ENCODE data around the gene NEGR1. TPM values are rescaled to one million over a fixed set of nuclear protein-coding genes. Genes with fewer than 3 reads are reported as not detected.

The NEGR1 gene
- total RNA-seq, 4 donors from 2014 or later = 33.3 to 73.0 (median 54.1) TPM

DNA sequence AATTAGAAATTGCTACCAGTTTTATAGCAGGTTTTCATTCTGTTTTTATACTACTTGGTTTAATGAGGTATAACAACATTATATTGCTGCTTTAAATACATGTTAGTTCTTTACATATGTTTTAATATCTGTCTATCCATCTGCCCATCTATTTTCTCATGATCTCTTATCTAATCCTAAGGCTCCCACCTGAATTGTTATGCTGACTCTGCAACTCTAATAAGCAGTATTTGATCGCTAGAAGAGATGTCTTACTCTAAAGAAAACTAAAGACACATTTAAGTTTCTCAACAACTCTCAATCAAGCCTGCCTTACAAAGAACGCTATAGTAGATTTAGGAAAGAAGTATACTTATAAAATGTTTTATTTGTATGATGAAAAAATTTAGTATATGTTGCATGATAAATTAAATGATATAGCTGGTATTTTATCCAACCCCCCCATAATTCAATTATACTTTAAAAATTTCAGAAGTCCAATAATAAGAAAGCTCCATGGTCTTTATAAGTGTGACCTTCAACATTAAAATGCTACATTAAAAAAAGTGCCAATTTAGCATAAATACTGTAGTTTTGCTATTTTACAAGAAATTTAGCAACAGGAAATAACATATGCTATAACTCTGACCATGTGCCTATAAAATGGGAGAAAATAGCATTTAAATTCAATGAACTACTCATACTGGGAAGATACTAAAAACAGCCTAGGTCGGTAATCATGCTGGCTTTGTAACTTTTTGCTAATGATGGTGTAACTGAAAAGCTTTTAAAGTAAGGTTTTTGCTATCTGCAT lies 180.3 kb downstream of the NEGR1 start:
- H3K4me1 ChIP-seq = no peaks in the 10 kb centered on the region
- 79 to 96% methylated on average over 2 to 3 of the region's 3 CpGs for WGBS, 2 donors (ENCODE audit: low coverage in 1 of 2)
- ATAC-seq = no peak

DNA sequence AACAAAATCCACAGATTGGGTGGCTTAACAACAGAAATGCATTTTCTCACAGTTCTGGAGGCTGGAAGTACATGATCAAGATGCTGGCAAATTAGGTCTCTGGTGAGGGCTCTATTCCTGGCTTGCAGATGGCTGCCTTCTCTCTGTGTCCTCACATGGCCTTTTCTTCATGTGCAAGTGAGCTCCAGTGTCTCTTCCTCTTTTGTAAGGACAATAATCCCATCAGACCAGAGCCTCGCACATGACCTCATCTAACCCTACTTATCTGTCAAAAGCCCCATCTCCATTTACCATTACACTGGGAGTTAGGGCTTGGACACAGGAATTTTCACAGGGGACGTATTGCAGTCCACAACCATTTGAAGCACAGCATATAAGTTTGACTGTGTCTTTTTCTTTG lies 181.6 kb downstream of the NEGR1 start:
- Histone ChIP-seq H3K9me3 (no peaks in the 10 kb centered on the region), H3K27ac (no peak overlapping the region), H3K36me3 (no peaks in the 10 kb centered on the region), H3K4me1 (no peaks in the 10 kb centered on the region), H3K27me3 (no peaks in the 10 kb centered on the region), H3K4me3 (no peak overlapping the region)
- TF ChIP-seq EP300 (IDR thresholded peaks at IDR 0.05) (no peak), POLR2A (IDR thresholded peaks at IDR 0.05) (no peak)
- TF ChIP-seq, protein P1, sequence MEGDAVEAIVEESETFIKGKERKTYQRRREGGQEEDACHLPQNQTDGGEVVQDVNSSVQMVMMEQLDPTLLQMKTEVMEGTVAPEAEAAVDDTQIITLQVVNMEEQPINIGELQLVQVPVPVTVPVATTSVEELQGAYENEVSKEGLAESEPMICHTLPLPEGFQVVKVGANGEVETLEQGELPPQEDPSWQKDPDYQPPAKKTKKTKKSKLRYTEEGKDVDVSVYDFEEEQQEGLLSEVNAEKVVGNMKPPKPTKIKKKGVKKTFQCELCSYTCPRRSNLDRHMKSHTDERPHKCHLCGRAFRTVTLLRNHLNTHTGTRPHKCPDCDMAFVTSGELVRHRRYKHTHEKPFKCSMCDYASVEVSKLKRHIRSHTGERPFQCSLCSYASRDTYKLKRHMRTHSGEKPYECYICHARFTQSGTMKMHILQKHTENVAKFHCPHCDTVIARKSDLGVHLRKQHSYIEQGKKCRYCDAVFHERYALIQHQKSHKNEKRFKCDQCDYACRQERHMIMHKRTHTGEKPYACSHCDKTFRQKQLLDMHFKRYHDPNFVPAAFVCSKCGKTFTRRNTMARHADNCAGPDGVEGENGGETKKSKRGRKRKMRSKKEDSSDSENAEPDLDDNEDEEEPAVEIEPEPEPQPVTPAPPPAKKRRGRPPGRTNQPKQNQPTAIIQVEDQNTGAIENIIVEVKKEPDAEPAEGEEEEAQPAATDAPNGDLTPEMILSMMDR (IDR thresholded peaks at IDR 0.05) = no peak
- ATAC-seq = no peak
- 88 to 89% methylated on average over 1 to 2 of the region's 2 CpGs for WGBS, 2 donors (ENCODE audit: low coverage in 1 of 2)

More for the DNA sequence above, 180.3 kb downstream of the NEGR1 start:
- Histone ChIP-seq H3K27me3 (no peaks in the 10 kb centered on the region), H3K36me3 (no peaks in the 10 kb centered on the region), H3K9me3 (no peaks in the 10 kb centered on the region), H3K4me3 (no peak overlapping the region), H3K27ac (no peak overlapping the region)
- TF ChIP-seq EP300 (IDR thresholded peaks at IDR 0.05) = no peak
- TF ChIP-seq, protein P1 (IDR thresholded peaks at IDR 0.05) = no peak
- no peak for TF ChIP-seq POLR2A (IDR thresholded peaks at IDR 0.05)
- no peak for TF ChIP-seq POLR2AphosphoS5 (IDR thresholded peaks at IDR 0.05)

DNA sequence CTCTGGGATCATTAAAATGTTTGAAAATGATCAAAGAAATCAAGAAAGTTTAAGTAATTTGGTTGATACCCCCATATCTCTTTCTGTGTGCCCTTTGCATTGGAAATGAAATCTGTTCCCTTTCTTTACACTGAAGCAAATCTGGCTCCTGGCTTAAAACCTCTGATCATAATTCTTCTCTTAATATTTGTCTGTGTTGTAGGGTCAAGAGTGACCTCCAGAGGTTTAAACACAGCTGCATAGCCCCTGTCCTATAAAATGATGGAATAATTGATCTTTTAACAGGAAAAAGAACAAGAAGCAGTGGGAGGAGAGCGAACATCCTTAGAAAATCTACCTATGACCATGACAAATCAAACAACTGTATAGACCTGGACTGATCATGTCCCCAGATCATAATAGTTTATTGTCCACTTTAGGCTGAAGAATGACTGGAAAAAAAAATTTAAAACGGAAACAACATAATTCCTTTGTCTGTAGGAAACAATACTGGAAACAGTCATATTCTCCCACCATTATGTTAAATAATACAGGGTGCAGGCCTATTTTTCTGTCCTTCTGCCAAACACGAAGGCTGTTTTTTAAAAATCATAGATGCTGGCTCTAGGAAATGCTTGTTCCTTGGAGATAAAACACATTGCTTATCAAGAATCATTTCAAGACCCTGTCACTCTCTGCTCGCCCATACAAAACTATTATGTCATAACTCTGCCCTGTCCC lies 184.3 kb downstream of the NEGR1 start:
- H3K36me3 ChIP-seq = no peaks in the 10 kb centered on the region
- no peak for ATAC-seq
- no peaks in the 10 kb centered on the region for H3K4me1 ChIP-seq
- no peak overlapping the region for H3K4me3 ChIP-seq
- WGBS, 2 donors (ENCODE audit: low coverage in 1 of 2) = 84 to 90% methylated on average over 4 of the region's 4 CpGs
- H3K27ac ChIP-seq = no peak overlapping the region
- H3K9me3 ChIP-seq = no peaks in the 10 kb centered on the region
- no peaks in the 10 kb centered on the region for H3K27me3 ChIP-seq
- TF ChIP-seq POLR2AphosphoS5 (IDR thresholded peaks at IDR 0.05) (no peak), POLR2A (IDR thresholded peaks at IDR 0.05) (no peak), EP300 (IDR thresholded peaks at IDR 0.05) (no peak)
- TF ChIP-seq, protein P1 (IDR thresholded peaks at IDR 0.05) = no peak

DNA sequence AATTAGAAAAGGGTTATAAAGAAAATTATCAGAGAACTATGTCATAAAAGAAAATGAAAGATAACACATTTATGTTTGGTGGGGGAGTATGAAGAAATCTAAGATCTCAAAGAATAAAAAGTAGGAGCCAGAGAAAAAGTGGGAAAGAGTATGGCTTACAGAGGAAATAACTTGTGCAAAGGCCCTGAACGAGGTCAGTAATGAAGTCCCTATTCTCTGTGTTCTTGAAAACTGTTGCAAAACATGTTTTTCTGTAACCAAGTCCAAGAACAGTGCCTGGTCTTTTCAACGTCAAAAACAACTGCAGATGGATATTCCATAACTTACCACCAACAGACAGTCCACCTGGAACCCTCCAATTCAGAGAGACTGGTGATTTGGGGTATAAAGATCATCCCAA lies 188.1 kb downstream of the NEGR1 start:
- no peaks in the 10 kb centered on the region for H3K4me1 ChIP-seq
- no peak overlapping the region for H3K4me3 ChIP-seq
- no peak overlapping the region for H3K27ac ChIP-seq
- no peaks in the 10 kb centered on the region for H3K36me3 ChIP-seq
- no peaks in the 10 kb centered on the region for H3K27me3 ChIP-seq
- WGBS, 2 donors (ENCODE audit: low coverage in 1 of 2) = 66 to 71% methylated on average over 2 of the region's 2 CpGs
- no peaks in the 10 kb centered on the region for H3K9me3 ChIP-seq
- TF ChIP-seq POLR2A (IDR thresholded peaks at IDR 0.05) = no peak
- no peak for TF ChIP-seq EP300 (IDR thresholded peaks at IDR 0.05)
- TF ChIP-seq POLR2AphosphoS5 (IDR thresholded peaks at IDR 0.05) = no peak
- TF ChIP-seq, protein P1 (IDR thresholded peaks at IDR 0.05) = no peak
- ATAC-seq = peak; percentile 53

Measured in gastroesophageal sphincter (tissue), 4 donors.